Measurements from ENCODE around the gene CACHD1.

- no peak for TF ChIP-seq ZNF699 (CRISPR knock-in tag; IDR thresholded peaks at IDR 0.05; ENCODE audit: insufficient replicate concordance)
- TF ChIP-seq CTCF (IDR thresholded peaks at IDR 0.05 in 2 of 3, conservative IDR thresholded peaks at IDR 0.05 in 1 of 3; ENCODE audit: insufficient read depth in 2 of 3, low read depth in 1 of 3, low read length in 3 of 3): no peak
- TF ChIP-seq MEIS2 (IDR thresholded peaks at IDR 0.05; ENCODE audit: partially characterized antibody): no peak
- TF ChIP-seq THAP12 (CRISPR knock-in tag; IDR thresholded peaks at IDR 0.05): no peak
- TF ChIP-seq JUNB (CRISPR knock-in tag; conservative IDR thresholded peaks at IDR 0.05): no peak
- TF ChIP-seq CHD2 (IDR thresholded peaks at IDR 0.05; ENCODE audit: low read depth, low read length): no peak
- no peak for TF ChIP-seq HCFC1 (IDR thresholded peaks at IDR 0.05; ENCODE audit: low read depth, low read length)
These were observed 16.3 kb downstream of the CACHD1 start for GRCh38 chr1:64486193-64486592.

Measured in K562 (cell line).